NB4 (cell line): ENCODE data around the gene ST8SIA1.

ENCODE experiments used
- MYC ChIP-seq: IDR thresholded peaks from 2 replicates; pipeline ENCODE4 v1.6.1; 2011; ENCODE audit warnings: low read depth, low read length
- POLR2A ChIP-seq: IDR thresholded peaks from 2 replicates; pipeline ENCODE4 v1.6.1; 2011; ENCODE audit warnings: mild to moderate bottlenecking; ENCODE audit not compliant: insufficient read length; ENCODE audit errors: extremely low read depth
- TF ChIP-seq, protein P1 (sequence below): IDR thresholded peaks from one replicate; pipeline ENCODE4 v1.5.1; 2012; ENCODE audit warnings: low read depth, low read length
- TF ChIP-seq, protein P2 (sequence below): IDR thresholded peaks from 2 replicates; pipeline ENCODE4 v1.6.1; 2011; ENCODE audit warnings: low read depth, low read length

DNA sequence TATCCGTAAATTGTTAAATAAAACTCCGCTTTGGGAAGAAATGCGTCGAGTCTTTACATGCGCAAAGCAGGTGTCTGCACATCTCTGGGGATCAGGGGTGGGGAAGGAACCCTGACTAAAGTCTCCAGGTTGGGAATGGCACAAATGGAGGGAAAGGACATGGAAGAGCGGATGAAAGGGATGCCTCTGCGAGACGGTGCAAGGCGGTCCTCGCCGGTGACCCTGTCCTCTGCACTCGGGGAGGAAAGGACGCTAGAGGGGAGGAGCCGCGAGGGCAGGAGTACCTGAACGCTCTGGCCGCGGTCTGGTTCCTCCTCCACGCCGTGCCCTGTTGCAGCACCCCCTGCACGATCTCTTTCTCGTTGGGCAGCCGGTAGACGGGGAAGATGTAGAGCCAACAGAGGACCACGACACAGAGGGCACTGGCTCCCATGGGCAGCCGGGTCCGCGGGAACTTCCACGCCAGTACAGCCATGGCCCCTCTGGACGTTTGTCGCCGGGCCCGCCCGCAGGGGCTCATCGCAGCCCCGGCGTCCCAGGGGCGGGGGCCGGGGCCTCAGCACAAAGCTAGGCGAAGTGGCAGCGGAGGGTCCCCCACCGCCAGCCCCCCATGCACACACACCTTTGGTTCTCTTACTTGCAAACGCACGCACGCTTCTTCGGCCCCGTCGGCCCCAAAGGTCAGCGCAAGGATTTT lies 646 bp downstream of the ST8SIA1 start:
- TF ChIP-seq, protein P1, sequence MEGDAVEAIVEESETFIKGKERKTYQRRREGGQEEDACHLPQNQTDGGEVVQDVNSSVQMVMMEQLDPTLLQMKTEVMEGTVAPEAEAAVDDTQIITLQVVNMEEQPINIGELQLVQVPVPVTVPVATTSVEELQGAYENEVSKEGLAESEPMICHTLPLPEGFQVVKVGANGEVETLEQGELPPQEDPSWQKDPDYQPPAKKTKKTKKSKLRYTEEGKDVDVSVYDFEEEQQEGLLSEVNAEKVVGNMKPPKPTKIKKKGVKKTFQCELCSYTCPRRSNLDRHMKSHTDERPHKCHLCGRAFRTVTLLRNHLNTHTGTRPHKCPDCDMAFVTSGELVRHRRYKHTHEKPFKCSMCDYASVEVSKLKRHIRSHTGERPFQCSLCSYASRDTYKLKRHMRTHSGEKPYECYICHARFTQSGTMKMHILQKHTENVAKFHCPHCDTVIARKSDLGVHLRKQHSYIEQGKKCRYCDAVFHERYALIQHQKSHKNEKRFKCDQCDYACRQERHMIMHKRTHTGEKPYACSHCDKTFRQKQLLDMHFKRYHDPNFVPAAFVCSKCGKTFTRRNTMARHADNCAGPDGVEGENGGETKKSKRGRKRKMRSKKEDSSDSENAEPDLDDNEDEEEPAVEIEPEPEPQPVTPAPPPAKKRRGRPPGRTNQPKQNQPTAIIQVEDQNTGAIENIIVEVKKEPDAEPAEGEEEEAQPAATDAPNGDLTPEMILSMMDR = no peak
- no peak for TF ChIP-seq POLR2A
- TF ChIP-seq, protein P2, sequence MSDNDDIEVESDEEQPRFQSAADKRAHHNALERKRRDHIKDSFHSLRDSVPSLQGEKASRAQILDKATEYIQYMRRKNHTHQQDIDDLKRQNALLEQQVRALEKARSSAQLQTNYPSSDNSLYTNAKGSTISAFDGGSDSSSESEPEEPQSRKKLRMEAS = no peak
- TF ChIP-seq MYC = no peak
